Suprapubic skin (tissue), 4 donors: ENCODE measurements around the gene SMAD1. TPM values are rescaled to one million over a fixed set of nuclear protein-coding genes. Genes with fewer than 3 reads are reported as not detected.

Source experiments
- DNase-seq, 2 donors: peaks; one replicate each; pipeline ENCODE4 v3.0.0-alpha.2; 2019; ENCODE audit warnings: low spot score in 2 of 2
- H3K27ac ChIP-seq: fragments of 200-600 bp; sonication (generic); one replicate; pipeline ENCODE4 v1.5.1; 2019
- H3K27me3 ChIP-seq: fragments of 200-600 bp; sonication (generic); one replicate; pipeline ENCODE4 v1.5.1; 2019
- H3K36me3 ChIP-seq: fragments of 200-600 bp; sonication (generic); one replicate; pipeline ENCODE4 v1.5.1; 2019
- H3K4me1 ChIP-seq: fragments of 200-600 bp; sonication (generic); one replicate; pipeline ENCODE4 v1.5.1; 2019
- H3K4me3 ChIP-seq: fragments of 200-600 bp; sonication (generic); one replicate; pipeline ENCODE4 v1.5.1; 2019; ENCODE audit warnings: mild to moderate bottlenecking
- H3K9me3 ChIP-seq: fragments of 200-600 bp; sonication (generic); one replicate; pipeline ENCODE4 v1.5.1; 2019
- EP300 ChIP-seq: sonication (generic); formaldehyde crosslinking; IDR thresholded peaks from one replicate; pipeline ENCODE4 v1.6.1; 2017; ENCODE audit warnings: antibody characterized with exemption
- POLR2A ChIP-seq, 2 donors: fragments of 450-650 bp; IDR thresholded peaks; one replicate each; pipeline ENCODE4 v1.6.1; 2017; ENCODE audit warnings: antibody characterized with exemption in 2 of 2, mild to moderate bottlenecking in 2 of 2, moderate library complexity in 2 of 2
- POLR2AphosphoS5 ChIP-seq, 3 donors: sonication (generic); formaldehyde crosslinking; IDR thresholded peaks; one replicate each; pipeline ENCODE4 v1.6.1; 2017; ENCODE audit warnings: antibody characterized with exemption in 3 of 3
- WGBS: methylation state at CpG from one replicate; pipeline ENCODE4 v1.1.5; 2018; 5-methylcytosine and 5-hydroxymethylcytosine counted together
- total RNA-seq, 4 donors: library from RNA; depleted of rRNA; stranded (reverse); fragments of >200 nt; gene quantifications; one replicate each; pipeline ENCODE4 v1.1.0, GENCODE V29; 2016
- TF ChIP-seq, protein P1 (sequence below), 2 donors: fragments of 200-600 bp in 1 of 2; fragments of 450-650 bp in 1 of 2; sonication (generic) in 1 of 2; IDR thresholded peaks; one replicate each; pipeline ENCODE4 v1.5.1; 2016 to 2019; ENCODE audit warnings: antibody characterized with exemption in 2 of 2, mild to moderate bottlenecking in 1 of 2, moderate library complexity in 1 of 2

Gene SMAD1
- total RNA-seq, 4 donors from 2014 or later: 38.0 to 61.7 (median 55.9) TPM

DNA sequence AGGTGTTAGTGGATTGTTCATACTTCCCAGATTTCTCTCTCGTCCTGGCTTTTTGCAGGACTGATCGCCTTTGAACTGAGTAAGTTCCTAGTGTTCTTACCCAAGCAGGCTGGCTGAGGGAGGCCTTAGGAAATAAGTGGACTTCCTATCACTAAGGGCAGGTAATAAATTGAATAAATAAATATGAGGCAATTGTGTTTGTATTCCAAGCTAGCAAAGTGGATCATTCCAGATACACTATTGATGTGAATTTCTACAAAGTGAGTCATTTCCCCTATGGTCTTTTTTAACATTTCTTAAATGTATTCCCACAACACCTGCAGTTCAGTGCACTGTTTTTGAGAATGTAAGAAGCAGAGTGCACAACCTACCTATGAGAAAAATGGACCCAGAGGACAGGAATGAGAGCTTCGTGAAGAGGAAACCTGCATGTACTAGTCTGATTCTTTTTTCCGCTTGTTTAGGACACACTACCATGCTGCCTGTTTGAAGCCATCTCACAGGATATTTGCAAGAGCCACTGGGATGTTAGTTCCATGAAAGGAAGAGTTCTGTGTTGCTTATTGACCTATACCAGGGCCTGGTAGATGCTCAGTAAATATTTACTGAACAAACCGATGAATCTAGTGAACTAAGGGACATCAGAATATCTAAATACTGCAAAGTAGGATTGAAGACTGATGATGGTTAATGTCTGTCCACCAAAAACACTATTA lies 29.0 kb upstream of the SMAD1 start:
- Histone ChIP-seq H3K9me3 (peaks cover 3% of the 10 kb centered on the region), H3K4me3 (no peak overlapping the region), H3K27me3 (no peaks in the 10 kb centered on the region), H3K36me3 (no peaks in the 10 kb centered on the region), H3K27ac (no peak overlapping the region), H3K4me1 (no peaks in the 10 kb centered on the region)
- DNase-seq: no peak
- 91% methylated on average over 5 of the region's 5 CpGs for WGBS
- TF ChIP-seq EP300: no peak
- no peak for TF ChIP-seq POLR2A (IDR thresholded peaks at IDR 0.05)
- TF ChIP-seq, protein P1, sequence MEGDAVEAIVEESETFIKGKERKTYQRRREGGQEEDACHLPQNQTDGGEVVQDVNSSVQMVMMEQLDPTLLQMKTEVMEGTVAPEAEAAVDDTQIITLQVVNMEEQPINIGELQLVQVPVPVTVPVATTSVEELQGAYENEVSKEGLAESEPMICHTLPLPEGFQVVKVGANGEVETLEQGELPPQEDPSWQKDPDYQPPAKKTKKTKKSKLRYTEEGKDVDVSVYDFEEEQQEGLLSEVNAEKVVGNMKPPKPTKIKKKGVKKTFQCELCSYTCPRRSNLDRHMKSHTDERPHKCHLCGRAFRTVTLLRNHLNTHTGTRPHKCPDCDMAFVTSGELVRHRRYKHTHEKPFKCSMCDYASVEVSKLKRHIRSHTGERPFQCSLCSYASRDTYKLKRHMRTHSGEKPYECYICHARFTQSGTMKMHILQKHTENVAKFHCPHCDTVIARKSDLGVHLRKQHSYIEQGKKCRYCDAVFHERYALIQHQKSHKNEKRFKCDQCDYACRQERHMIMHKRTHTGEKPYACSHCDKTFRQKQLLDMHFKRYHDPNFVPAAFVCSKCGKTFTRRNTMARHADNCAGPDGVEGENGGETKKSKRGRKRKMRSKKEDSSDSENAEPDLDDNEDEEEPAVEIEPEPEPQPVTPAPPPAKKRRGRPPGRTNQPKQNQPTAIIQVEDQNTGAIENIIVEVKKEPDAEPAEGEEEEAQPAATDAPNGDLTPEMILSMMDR (IDR thresholded peaks at IDR 0.05): no peak
- no peak for TF ChIP-seq POLR2AphosphoS5 (IDR thresholded peaks at IDR 0.05)

DNA sequence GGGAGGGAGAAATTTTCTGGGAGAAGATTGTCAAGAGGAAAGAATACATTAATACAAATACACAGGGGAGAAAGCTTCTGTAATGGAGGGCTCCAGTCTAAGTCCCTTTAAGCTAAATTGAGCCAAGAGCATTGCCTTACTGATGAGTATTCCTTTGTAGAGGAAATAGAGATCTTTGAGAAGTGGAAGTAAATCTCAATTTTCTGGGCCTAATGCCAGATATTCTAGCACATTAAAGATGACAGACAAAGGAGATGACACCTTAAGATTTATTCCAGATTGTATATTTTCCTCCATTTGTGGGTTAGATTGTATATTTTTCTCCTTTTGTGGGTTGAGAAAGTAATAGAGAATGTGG lies 28.5 kb upstream of the SMAD1 start:
- Histone ChIP-seq H3K4me3 (no peak overlapping the region), H3K9me3 (peaks cover 3% of the 10 kb centered on the region), H3K4me1 (no peaks in the 10 kb centered on the region), H3K27me3 (no peaks in the 10 kb centered on the region), H3K36me3 (no peaks in the 10 kb centered on the region), H3K27ac (no peak overlapping the region)
- DNase-seq: no peak
- TF ChIP-seq, protein P1 (IDR thresholded peaks at IDR 0.05): no peak
- TF ChIP-seq POLR2AphosphoS5 (IDR thresholded peaks at IDR 0.05) (no peak), POLR2A (IDR thresholded peaks at IDR 0.05) (no peak), EP300 (no peak)

DNA sequence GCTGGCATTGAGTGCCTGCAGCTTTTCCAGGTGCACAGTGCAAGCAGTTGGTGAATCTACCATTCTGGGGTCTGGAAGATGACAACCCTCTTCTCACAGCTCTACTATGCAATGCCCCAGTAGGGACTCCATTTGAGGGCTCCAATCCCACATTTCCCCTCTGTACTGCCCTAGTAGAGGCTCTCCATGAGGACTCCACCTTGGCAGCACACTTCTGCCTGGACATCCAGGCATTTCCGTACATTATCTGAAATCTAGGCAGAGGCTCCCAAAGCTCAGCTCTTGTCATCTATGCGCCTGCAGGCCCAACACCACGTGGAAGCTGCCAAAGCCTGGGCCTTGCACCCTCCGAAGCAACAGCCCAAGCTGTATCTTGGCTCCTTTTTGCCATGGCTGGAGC lies 8.4 kb upstream of the SMAD1 start:
- no peaks in the 10 kb centered on the region for H3K27me3 ChIP-seq
- DNase-seq: no peak
- H3K4me3 ChIP-seq: no peak overlapping the region
- H3K9me3 ChIP-seq: no peaks in the 10 kb centered on the region
- no peak for TF ChIP-seq POLR2AphosphoS5 (IDR thresholded peaks at IDR 0.05)
- TF ChIP-seq, protein P1 (IDR thresholded peaks at IDR 0.05): no peak
- no peak for TF ChIP-seq POLR2A (IDR thresholded peaks at IDR 0.05)
- no peak for TF ChIP-seq EP300
- no peak overlapping the region for H3K27ac ChIP-seq
- no peaks in the 10 kb centered on the region for H3K36me3 ChIP-seq
- WGBS: 84% methylated on average over 4 of the region's 4 CpGs
- H3K4me1 ChIP-seq: no peaks in the 10 kb centered on the region

DNA sequence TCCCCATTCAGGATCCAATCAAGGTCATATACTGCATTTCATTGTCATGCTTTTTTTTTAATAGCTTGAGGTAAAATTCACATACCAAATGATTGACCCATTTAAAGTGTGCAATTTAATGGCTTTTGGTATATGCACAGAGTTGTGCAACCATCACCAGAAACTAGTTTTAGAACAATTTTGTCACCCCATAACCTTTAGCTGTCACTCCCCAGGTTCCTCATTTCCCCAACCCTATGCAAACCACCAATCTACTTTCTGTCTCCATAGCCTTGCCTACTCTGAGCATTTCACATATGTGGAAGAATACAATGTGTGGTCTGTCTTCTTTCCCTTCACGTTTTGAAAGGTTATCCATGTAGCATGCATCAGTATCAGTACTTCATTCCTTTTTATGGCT lies 1.4 kb upstream of the SMAD1 start:
- Histone ChIP-seq H3K4me1 (peaks cover 28% of the 10 kb centered on the region), H3K27me3 (no peaks in the 10 kb centered on the region), H3K9me3 (no peaks in the 10 kb centered on the region), H3K27ac (no peak overlapping the region), H3K4me3 (no peak overlapping the region), H3K36me3 (no peaks in the 10 kb centered on the region)
- TF ChIP-seq, protein P1 (IDR thresholded peaks at IDR 0.05): no peak
- TF ChIP-seq POLR2AphosphoS5 (IDR thresholded peaks at IDR 0.05) (no peak), EP300 (no peak), POLR2A (IDR thresholded peaks at IDR 0.05) (no peak)
- no peak for DNase-seq
- WGBS: 36% methylated on average over 1 of the region's 1 CpG

DNA sequence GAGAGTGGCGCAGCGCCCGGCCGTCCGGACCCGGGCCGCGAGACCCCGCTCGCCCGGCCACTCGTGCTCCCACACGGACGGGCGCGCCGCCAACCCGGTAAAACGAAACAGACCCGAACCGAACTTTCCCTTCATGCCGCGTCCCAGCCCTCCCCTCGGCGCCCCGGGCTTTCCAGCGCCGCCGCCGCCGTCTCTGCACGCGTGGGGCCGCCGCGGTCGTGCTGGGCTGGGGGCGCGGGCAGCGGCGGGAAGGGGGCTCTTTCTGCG lies 222 bp downstream of the SMAD1 start:
- under 1% methylated on average over 17 of the region's 42 CpGs for WGBS
- Histone ChIP-seq H3K27ac (peak overlapping the region; percentile 98), H3K4me1 (peaks cover 38% of the 10 kb centered on the region), H3K36me3 (no peaks in the 10 kb centered on the region), H3K4me3 (peak overlapping the region; percentile 96), H3K27me3 (no peaks in the 10 kb centered on the region), H3K9me3 (no peaks in the 10 kb centered on the region)
- no peak for DNase-seq
- no peak for TF ChIP-seq EP300
- TF ChIP-seq, protein P1 (IDR thresholded peaks at IDR 0.05): no peak
